ENCODE results near the gene DPPA2.
"Not testable (repeated sequence)": the region's sequence is repeated elsewhere in the genome, so short reads cannot be mapped to it uniquely, and the experiment has no call there.

DPPA2 gene

GRCh38 chr3:109316162-109316730, at the start of gene DPPA2:
Gene DPPA2, minus strand, starts transcription at chr3:109316517. Its CDS starts 1,975 bp downstream, at chr3:109314542.
- DNase-seq (ENCODE audit: low read depth in 2 of 2) = no peak

GRCh38 chr3:109364088-109364487, 47.8 kb upstream of the DPPA2 start:
- no peak for DNase-seq (ENCODE audit: low read depth in 2 of 2)

- no peak for DNase-seq (ENCODE audit: low read depth in 2 of 2)
These were observed 47.3 kb upstream of the DPPA2 start for GRCh38 chr3:109363634-109364033.

- DNase-seq (ENCODE audit: low read depth in 2 of 2) = no peak
These were observed 46.5 kb upstream of the DPPA2 start for GRCh38 chr3:109362823-109363222.

GRCh38 chr3:109358809-109359208, 42.5 kb upstream of the DPPA2 start:
- DNase-seq (ENCODE audit: low read depth in 2 of 2) = not testable (repeated sequence)

- DNase-seq (ENCODE audit: low read depth in 2 of 2) = no peak
These were observed 40.3 kb upstream of the DPPA2 start for GRCh38 chr3:109356442-109357155.

GRCh38 chr3:109355625-109356441, 39.5 kb upstream of the DPPA2 start:
- no peak for DNase-seq (ENCODE audit: low read depth in 2 of 2)

GRCh38 chr3:109353057-109353456, 36.7 kb upstream of the DPPA2 start:
- no peak for DNase-seq (ENCODE audit: low read depth in 2 of 2)

GRCh38 chr3:109351231-109351630, 34.9 kb upstream of the DPPA2 start:
- no peak for DNase-seq (ENCODE audit: low read depth in 2 of 2)

GRCh38 chr3:109346770-109347295, 30.5 kb upstream of the DPPA2 start:
- no peak for DNase-seq (ENCODE audit: low read depth in 2 of 2)

GRCh38 chr3:109346099-109346498, 29.8 kb upstream of the DPPA2 start:
- DNase-seq (ENCODE audit: low read depth in 2 of 2) = no peak

- DNase-seq (ENCODE audit: low read depth in 2 of 2) = no peak
These were observed 23.7 kb upstream of the DPPA2 start for GRCh38 chr3:109339714-109340648.

GRCh38 chr3:109339197-109339596, 22.9 kb upstream of the DPPA2 start:
- DNase-seq (ENCODE audit: low read depth in 2 of 2) = no peak

GRCh38 chr3:109338322-109338721, 22.0 kb upstream of the DPPA2 start:
- DNase-seq (ENCODE audit: low read depth in 2 of 2) = no peak

GRCh38 chr3:109337393-109337792, 21.1 kb upstream of the DPPA2 start, which contains the start of gene DPPA4:
Gene DPPA4, minus strand, starts transcription at chr3:109337546. Its CDS starts 29 bp downstream, at chr3:109337517.
- DNase-seq (ENCODE audit: low read depth in 2 of 2) = no peak

GRCh38 chr3:109336291-109336861, 20.1 kb upstream of the DPPA2 start:
- peak; percentile 4 to 6 for DNase-seq (ENCODE audit: low read depth in 2 of 2)

GRCh38 chr3:109334572-109334971, 18.3 kb upstream of the DPPA2 start:
- no peak for DNase-seq (ENCODE audit: low read depth in 2 of 2)

- no peak for DNase-seq (ENCODE audit: low read depth in 2 of 2)
These were observed 15.4 kb upstream of the DPPA2 start for GRCh38 chr3:109331692-109332091.

- DNase-seq (ENCODE audit: low read depth in 2 of 2) = no peak
These were observed 14.1 kb upstream of the DPPA2 start for GRCh38 chr3:109330405-109330804.

GRCh38 chr3:109328202-109328601, 11.9 kb upstream of the DPPA2 start:
- DNase-seq (ENCODE audit: low read depth in 2 of 2) = no peak

- DNase-seq (ENCODE audit: low read depth in 2 of 2) = no peak
These were observed 9.3 kb upstream of the DPPA2 start for GRCh38 chr3:109325657-109326056.

Data from stimulated activated CD4-positive, alpha-beta T cell treated with anti-CD3 and anti-CD28 coated beads, Interleukin-4, amount 100 ng/mL, for 48 hours (primary cell).